ENCODE measurements around the gene MTCL1. TPM values are rescaled to one million over a fixed set of nuclear protein-coding genes. Genes with fewer than 3 reads are reported as not detected.

Gene MTCL1
- total RNA-seq, 2 donors from 2014 or later = 5.4 to 7.2 TPM

DNA sequence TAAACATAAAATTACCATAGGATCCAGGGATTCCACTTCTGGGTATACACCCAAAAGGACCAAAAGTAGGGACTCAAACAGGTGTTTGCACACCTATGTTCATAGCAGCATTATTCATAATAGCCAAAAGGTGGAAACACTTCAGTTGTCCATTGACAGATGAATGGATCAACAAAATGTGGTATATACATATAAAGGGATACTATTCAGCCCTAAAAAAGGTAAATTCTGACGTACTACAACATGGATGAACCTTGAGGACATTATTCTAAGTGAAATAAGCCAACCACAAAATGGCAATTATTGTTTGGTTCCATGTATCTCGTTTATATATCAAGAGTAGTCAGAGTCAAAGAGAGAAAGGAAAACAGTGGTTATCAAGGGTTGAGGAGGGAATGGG, 128.1 kb downstream of the MTCL1 start:
- peaks cover 0 to 10% of the 10 kb centered on the region in 2 donors for H3K4me1 ChIP-seq
- H3K27me3 ChIP-seq = no peaks in the 10 kb centered on the region
- no peak for DNase-seq (ENCODE audit: low spot score)
- H3K27ac ChIP-seq = no peak overlapping the region
- peaks cover 0 to 8% of the 10 kb centered on the region in 2 donors for H3K9me3 ChIP-seq
- H3K4me3 ChIP-seq = no peak overlapping the region
- TF ChIP-seq, protein P1, sequence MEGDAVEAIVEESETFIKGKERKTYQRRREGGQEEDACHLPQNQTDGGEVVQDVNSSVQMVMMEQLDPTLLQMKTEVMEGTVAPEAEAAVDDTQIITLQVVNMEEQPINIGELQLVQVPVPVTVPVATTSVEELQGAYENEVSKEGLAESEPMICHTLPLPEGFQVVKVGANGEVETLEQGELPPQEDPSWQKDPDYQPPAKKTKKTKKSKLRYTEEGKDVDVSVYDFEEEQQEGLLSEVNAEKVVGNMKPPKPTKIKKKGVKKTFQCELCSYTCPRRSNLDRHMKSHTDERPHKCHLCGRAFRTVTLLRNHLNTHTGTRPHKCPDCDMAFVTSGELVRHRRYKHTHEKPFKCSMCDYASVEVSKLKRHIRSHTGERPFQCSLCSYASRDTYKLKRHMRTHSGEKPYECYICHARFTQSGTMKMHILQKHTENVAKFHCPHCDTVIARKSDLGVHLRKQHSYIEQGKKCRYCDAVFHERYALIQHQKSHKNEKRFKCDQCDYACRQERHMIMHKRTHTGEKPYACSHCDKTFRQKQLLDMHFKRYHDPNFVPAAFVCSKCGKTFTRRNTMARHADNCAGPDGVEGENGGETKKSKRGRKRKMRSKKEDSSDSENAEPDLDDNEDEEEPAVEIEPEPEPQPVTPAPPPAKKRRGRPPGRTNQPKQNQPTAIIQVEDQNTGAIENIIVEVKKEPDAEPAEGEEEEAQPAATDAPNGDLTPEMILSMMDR (IDR thresholded peaks at IDR 0.05) = no peak
- H3K36me3 ChIP-seq = no peaks in the 10 kb centered on the region

DNA sequence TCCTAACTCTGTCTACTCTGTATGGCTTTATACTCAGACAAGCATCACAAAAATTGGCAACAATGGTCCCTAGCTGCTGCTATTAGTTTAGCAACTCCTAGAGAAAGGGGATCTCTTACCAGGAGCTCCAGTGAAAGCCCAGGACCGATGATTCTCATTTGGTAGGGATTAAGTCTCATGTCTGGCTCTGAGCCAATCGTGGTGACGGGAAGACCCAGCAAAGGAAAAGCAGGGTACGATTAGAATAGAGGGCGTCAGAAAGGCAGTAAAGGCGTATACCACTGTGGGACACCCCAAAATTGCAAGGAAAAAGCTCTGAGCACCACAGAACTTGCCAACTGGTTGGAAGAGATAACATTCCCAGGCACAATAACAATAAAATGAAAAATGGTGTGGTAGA, 129.5 kb downstream of the MTCL1 start:
- Histone ChIP-seq H3K36me3 (no peaks in the 10 kb centered on the region), H3K4me3 (no peak overlapping the region), H3K4me1 (peaks cover 0 to 16% of the 10 kb centered on the region in 2 donors), H3K27ac (no peak overlapping the region), H3K27me3 (no peaks in the 10 kb centered on the region), H3K9me3 (peaks cover 0 to 8% of the 10 kb centered on the region in 2 donors)
- no peak for DNase-seq (ENCODE audit: low spot score)
- TF ChIP-seq, protein P1 (IDR thresholded peaks at IDR 0.05) = no peak

DNA sequence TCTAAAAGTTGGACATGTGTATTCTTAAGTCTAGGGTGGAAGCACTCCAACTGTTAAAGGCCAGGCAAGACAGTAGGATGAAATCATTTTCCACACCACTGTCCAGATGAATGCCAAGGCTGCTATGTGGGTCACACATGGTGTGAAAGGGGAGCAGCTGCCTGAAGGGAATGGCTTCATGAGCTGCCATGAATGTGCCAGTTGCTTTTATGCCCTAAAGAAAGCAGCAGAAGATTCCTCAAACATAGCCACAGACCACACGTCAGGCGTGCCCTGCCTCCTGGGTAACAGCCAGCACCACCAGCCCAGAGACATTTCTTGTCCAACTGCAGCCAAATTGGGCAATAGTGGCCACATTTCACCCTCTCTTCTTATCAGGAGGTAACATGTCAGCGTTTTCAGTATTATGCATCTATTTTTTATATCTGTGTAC, 130.2 kb downstream of the MTCL1 start:
- Histone ChIP-seq H3K36me3 (no peaks in the 10 kb centered on the region), H3K4me1 (peaks cover 0 to 16% of the 10 kb centered on the region in 2 donors), H3K4me3 (no peak overlapping the region), H3K9me3 (peaks cover 0 to 8% of the 10 kb centered on the region in 2 donors), H3K27ac (no peak overlapping the region), H3K27me3 (no peaks in the 10 kb centered on the region)
- TF ChIP-seq, protein P1 (IDR thresholded peaks at IDR 0.05) = no peak
- no peak for DNase-seq (ENCODE audit: low spot score)

DNA sequence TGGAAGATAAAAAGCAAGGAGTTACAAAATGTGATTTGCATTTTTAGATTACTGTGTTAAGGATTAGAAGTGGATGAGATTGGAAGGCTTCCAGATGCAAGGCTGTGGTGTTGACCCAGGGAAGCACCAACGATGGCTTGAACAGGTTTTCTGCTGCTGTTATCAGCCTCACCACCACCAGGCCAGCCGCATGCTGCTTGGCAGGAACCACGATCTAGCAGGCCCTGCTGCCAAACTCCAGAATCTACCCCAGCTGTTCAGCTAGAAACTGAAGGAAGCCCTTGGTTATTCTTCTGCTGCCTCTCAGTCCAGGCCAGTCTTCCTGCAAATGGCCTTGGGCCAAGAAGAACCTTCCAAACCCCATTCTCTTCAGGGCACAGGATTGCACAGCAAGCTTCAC, 133.9 kb downstream of the MTCL1 start:
- Histone ChIP-seq H3K4me1 (peaks cover 0 to 16% of the 10 kb centered on the region in 2 donors), H3K9me3 (peaks cover 0 to 8% of the 10 kb centered on the region in 2 donors)
- no peak for DNase-seq (ENCODE audit: low spot score)

DNA sequence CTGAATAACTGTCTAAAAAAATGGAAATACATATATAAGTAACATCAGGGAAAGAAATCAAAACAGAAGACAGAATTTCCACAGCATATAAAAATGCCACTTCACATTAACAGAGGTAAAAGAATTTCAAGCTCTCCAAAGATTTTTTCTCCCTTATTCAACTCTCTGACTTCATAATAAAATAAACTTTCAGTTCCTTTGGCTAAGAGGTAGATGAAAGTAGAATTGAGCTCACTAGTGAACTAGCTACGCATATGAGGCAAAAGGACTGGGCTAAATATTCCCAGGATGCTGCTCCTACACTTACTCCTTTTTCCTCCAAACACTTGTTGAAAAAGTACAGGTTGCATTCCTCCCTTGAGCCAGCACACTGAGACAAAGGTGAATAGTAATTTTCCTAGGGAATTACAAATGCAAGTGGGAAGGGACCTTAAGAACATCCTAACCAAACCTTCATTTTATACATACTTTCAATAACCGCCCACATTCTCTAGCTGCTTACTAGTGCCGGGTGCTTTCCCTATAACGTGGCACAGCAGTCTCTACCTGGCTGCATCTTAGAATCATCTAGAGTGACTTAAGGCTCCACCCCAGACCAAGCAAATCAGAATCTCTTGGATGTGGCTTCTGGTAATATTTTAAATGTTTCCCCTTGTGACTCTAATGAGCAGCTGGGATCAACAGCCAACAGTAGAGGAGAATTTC, 136.6 kb downstream of the MTCL1 start:
- H3K9me3 ChIP-seq = peaks cover 0 to 5% of the 10 kb centered on the region in 2 donors
- TF ChIP-seq, protein P1 (IDR thresholded peaks at IDR 0.05) = no peak

More for the DNA sequence above, 133.9 kb downstream of the MTCL1 start:
- no peaks in the 10 kb centered on the region for H3K27me3 ChIP-seq
- TF ChIP-seq, protein P1 (IDR thresholded peaks at IDR 0.05) = no peak
- H3K4me3 ChIP-seq = no peak overlapping the region
- no peak overlapping the region for H3K27ac ChIP-seq
- H3K36me3 ChIP-seq = no peaks in the 10 kb centered on the region

More for the DNA sequence above, 136.6 kb downstream of the MTCL1 start:
- H3K27me3 ChIP-seq = no peaks in the 10 kb centered on the region
- no peak overlapping the region for H3K27ac ChIP-seq
- no peak for DNase-seq (ENCODE audit: low spot score)
- H3K36me3 ChIP-seq = no peaks in the 10 kb centered on the region
- peaks cover 0 to 14% of the 10 kb centered on the region in 2 donors for H3K4me1 ChIP-seq
- H3K4me3 ChIP-seq = no peak overlapping the region
